ENCODE measurements around the gene KANSL1. TPM values are rescaled to one million over a fixed set of nuclear protein-coding genes. Genes with fewer than 3 reads are reported as not detected.

KANSL1 gene
- total RNA-seq, 1 donor, result 171 TPM

DNA sequence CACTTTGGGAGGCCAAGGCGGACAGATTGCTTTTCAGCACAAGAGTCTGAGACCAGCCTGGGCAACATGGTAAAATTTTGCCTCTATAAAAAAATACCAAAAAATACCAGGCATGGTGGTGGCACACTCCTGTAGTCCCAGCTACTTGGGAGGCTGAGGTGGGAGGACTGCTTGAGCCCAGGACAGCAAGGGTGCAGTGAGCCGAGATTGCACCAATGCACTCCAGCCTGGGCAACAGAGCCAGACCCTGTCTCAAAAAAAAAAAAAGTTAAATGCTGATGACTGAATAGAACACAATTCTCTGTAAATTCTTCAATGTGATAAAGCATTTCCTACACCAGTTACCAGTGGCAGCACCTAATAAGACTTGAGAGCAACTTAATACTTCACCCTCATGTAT lies 65.7 kb downstream of the KANSL1 start:
- H3K4me3 ChIP-seq (ENCODE audit: low read depth, low read length), result no peak overlapping the region
- TF ChIP-seq, protein P1, sequence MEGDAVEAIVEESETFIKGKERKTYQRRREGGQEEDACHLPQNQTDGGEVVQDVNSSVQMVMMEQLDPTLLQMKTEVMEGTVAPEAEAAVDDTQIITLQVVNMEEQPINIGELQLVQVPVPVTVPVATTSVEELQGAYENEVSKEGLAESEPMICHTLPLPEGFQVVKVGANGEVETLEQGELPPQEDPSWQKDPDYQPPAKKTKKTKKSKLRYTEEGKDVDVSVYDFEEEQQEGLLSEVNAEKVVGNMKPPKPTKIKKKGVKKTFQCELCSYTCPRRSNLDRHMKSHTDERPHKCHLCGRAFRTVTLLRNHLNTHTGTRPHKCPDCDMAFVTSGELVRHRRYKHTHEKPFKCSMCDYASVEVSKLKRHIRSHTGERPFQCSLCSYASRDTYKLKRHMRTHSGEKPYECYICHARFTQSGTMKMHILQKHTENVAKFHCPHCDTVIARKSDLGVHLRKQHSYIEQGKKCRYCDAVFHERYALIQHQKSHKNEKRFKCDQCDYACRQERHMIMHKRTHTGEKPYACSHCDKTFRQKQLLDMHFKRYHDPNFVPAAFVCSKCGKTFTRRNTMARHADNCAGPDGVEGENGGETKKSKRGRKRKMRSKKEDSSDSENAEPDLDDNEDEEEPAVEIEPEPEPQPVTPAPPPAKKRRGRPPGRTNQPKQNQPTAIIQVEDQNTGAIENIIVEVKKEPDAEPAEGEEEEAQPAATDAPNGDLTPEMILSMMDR (IDR thresholded peaks at IDR 0.05; ENCODE audit: insufficient read depth, low read depth, low read length), result no peak
- no peak for DNase-seq (ENCODE audit: low read depth)

DNA sequence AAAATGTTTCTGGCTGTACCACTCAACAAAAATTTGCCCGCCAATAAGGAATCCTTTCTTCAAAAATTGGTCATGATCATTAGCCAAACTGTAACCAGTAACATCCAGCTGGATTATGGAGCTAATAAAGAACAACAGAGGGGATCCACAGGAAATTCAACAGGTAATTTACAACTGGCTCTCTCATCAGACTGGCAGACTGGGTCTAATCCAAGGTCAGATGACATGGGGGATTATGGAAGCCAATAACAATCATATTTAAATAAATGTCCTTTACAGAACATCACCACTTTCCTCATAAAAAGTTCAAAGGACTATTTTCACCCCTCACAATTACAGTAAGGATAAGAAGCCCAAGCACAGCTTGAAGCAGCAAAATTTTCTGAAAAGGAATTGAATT lies 66.4 kb downstream of the KANSL1 start:
- DNase-seq (ENCODE audit: low read depth), result no peak
- no peak overlapping the region for H3K4me3 ChIP-seq (ENCODE audit: low read depth, low read length)
- TF ChIP-seq, protein P1 (IDR thresholded peaks at IDR 0.05; ENCODE audit: insufficient read depth, low read depth, low read length), result no peak

DNA sequence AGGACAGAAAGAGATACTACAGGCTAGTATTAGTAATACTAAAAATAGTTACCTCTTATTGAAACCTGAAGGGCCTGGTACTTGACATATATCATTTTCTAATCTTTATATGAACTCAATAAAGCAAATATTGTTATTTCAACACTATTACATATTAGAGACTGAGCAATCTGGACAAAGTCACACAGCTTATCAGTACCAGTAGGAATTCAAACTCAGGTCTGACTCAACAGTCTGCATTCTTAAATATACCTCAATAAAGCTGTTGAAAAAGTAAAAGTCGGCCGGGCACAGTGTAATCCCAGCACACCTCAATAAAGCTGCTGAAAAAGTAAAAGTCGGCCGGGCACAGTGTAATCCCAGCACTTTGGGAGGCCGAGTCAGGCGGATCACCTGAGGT lies 67.4 kb downstream of the KANSL1 start:
- peak; percentile 31 for DNase-seq (ENCODE audit: low read depth)
- no peak overlapping the region for H3K4me3 ChIP-seq (ENCODE audit: low read depth, low read length)
- TF ChIP-seq, protein P1 (IDR thresholded peaks at IDR 0.05; ENCODE audit: insufficient read depth, low read depth, low read length), result no peak

DNA sequence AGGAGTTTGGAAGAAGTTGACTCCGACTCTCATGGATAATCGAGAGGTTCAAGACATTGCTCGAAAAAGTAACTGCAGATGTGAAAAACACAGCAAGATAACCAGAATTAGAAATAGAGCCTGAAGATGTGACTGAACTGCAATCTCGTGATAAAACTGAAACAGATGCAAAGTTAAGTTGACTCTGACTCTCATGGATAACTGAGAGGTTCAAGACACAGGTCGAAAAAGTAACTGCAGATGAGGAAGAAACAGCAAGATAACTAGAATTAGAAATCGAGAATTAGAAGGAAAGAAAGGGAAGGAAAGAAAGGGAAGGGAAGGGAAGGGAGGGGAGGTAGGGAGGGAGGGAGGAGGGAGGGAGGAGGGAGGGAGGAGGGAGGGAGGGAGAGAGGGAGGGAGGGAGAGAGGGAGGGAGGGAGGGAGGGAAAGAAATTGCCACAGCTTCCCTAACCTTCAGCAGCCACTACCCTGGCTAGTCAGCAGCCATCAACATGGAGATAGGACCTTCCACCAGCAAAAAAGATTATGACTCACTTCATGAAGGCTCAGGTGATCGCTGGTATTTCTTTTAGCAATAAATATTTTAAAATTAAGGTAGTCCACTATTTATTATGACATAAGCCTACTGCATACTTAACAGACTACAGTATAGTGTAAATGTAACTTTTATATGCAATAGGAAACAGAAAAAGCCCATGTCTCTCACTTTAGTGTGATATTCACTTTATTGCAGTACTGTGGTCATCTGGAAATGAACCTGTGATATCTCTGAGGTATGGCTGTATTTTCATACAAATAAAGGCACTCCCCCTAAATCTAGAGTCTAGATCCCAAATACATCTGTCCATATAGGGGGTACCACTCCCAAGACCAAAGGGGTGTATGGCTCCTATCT lies 68.3 kb downstream of the KANSL1 start:
- no peak for DNase-seq (ENCODE audit: low read depth)
- TF ChIP-seq, protein P1 (IDR thresholded peaks at IDR 0.05; ENCODE audit: insufficient read depth, low read depth, low read length), result no peak
- no peak overlapping the region for H3K4me3 ChIP-seq (ENCODE audit: low read depth, low read length)

DNA sequence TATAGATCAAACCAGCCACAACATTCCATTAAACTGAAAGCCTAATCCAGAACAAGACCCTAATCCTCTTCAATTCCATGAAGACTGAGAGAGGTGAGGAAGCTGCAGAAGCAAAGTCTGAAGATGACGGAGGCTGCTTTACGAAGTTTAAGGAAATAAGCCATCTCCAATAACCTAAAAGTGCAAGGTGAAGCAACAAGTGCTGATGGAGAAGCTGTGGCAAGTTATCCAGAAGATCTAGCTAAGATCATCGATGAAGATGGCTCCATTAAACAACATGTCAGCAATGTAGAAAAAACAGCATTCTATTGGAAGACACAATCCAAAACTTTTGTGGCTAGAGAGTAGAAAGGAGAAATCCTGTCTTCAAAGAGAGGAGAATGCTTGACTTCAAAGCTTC lies 69.6 kb downstream of the KANSL1 start:
- DNase-seq (ENCODE audit: low read depth), result no peak
- H3K4me3 ChIP-seq (ENCODE audit: low read depth, low read length), result no peak overlapping the region
- TF ChIP-seq, protein P1 (IDR thresholded peaks at IDR 0.05; ENCODE audit: insufficient read depth, low read depth, low read length), result no peak

DNA sequence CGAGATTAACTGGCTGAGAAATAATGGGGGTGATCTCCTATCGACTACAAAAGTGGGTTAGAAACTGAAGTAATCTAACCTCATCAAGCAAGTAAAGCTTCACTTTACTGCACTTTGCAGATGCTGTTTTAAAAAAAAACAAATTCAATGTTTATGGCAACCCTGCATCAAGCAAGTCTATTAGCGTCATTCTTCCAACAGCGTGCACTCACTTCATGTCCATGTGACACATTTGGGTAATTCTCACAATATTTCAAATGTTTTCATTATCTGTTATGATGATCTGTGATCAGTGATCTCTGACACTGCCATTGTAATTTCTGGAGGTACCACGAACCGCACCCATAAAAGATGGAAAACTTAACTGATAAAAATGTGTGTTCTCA lies 70.8 kb downstream of the KANSL1 start:
- H3K4me3 ChIP-seq (ENCODE audit: low read depth, low read length), result no peak overlapping the region
- TF ChIP-seq, protein P1 (IDR thresholded peaks at IDR 0.05; ENCODE audit: insufficient read depth, low read depth, low read length), result no peak
- DNase-seq (ENCODE audit: low read depth), result no peak
